GM12891 (cell line): ENCODE results near the gene JPH2.

Experiments
- DNase-seq: peaks from one replicate; pipeline ENCODE4 v3.0.0; 2011; ENCODE audit warnings: low spot score; ENCODE audit not compliant: insufficient read length
- FAIRE-seq: peaks from 2 replicates; lab custom pipeline; 2011; peaks lifted over from hg19 to GRCh38; lab: Jason Lieb, UNC
- PAX5 ChIP-seq: IDR thresholded peaks from 2 replicates; pipeline ENCODE4 v1.6.1; 2011; ENCODE audit warnings: low read length, moderate library complexity, mild to moderate bottlenecking; ENCODE audit not compliant: insufficient read depth, severe bottlenecking
- POLR2A ChIP-seq: IDR thresholded peaks from 2 replicates; pipeline ENCODE4 v1.6.1; 2011; ENCODE audit warnings: low read depth, low read length, control low read depth
- POLR2AphosphoS5 ChIP-seq: IDR thresholded peaks from 2 replicates; pipeline ENCODE4 v1.6.1; 2011; ENCODE audit warnings: low read depth, low read length, control low read depth
- POU2F2 ChIP-seq: IDR thresholded peaks from 2 replicates; pipeline ENCODE4 v1.6.1; 2011; ENCODE audit warnings: low read depth, mild to moderate bottlenecking, control low read depth, low read length, moderate library complexity
- SPI1 ChIP-seq: IDR thresholded peaks from 2 replicates; pipeline ENCODE4 v1.6.1; 2011; ENCODE audit warnings: low read depth, low read length, control low read depth
- TAF1 ChIP-seq: IDR thresholded peaks from 2 replicates; pipeline ENCODE4 v1.6.1; 2011; ENCODE audit warnings: low read depth, low read length, control low read depth

The JPH2 gene

DNA sequence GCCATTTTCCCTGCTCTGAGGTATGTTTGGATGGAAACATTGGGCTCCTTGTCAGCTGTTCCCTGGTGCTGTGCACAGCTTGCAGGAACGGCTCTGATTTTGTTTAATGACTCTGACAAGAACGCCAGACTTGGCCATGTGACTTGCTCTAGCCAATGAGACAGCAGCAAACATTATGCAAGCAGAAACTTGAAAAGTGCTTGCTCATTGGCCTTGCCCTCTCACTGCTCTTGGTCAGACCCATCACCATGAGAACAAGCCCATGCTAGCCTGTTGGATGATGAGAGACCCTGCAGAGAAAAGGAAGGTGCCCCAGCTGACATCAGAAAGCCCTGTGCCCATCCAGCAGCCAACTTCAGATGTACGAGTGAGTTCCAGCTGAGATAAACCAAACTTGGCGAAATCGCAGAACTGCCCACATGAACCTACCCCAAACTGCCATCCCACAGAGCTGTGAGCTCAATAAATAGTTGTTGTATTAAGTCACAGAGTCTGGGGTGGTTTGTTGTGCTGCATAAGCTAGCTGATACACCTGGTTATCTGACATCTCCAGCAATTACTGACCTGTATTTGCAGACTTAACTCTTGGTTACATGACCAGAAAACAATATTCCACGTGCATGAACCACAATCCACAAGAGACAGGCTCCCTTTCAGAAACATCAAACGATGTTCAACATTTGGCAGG lies 96.9 kb downstream of the JPH2 start:
- DNase-seq: no peak
- TF ChIP-seq TAF1 (no peak), SPI1 (no peak), POU2F2 (no peak), POLR2AphosphoS5 (no peak), POLR2A (no peak), PAX5 (no peak)
- peak; percentile 72 for FAIRE-seq

DNA sequence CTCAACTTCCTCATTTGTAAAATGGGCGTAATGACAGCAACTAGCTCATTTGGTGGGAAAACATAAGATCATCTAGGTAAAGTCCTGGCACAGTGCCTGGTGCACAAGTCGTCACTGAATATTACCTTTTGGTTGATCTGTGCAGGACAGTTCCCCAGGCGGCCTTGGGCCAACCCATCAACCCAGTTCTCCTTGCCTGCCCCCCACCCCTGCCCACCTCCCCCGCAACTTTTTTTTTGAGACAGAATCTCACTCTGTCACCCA lies 99.2 kb downstream of the JPH2 start:
- no peak for FAIRE-seq
- no peak for DNase-seq
- TF ChIP-seq POLR2A (no peak), POLR2AphosphoS5 (no peak), TAF1 (no peak), PAX5 (no peak), SPI1 (no peak), POU2F2 (no peak)

DNA sequence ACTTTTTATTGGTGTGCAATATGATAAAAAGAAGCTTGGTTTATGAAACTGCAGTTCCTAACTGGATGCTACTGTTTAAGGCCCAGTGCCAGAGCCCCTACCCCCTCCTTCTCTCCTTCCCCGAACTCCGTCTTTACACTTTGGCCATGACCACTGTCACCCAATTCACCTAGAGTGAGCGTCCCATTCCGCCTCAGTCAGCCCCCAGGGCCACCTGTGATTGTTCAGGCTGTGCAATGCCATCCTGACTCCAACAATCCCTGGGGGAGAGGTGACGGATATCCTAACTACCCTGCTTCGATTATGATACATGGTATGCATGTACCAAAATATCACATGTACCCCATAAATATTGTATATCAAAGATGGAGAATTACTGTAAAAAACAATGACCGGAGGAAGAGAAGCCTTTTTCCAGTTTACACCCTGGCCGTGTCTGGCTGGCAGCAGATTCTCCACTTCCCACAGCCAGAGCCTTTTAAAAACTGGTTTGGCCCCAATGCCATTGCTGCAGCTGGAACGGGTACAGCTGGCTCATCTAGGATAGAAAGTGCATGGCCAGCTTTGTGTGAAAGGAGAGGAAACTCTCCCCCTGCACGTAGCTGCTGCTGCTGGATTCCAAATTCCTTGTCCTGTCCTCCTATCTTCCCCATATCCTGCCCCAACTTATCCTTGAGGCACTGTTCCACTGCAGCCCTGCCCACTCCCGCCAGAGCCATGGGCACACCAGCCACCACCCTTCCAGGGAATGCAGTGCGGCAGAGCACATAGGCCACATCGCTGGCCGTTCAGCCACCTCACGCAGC lies 99.7 kb downstream of the JPH2 start:
- FAIRE-seq (no peak), DNase-seq (no peak)
- no peak for TF ChIP-seq TAF1
- TF ChIP-seq POLR2AphosphoS5: no peak
- no peak for TF ChIP-seq POLR2A
- TF ChIP-seq PAX5: no peak
- no peak for TF ChIP-seq POU2F2
- TF ChIP-seq SPI1: no peak

DNA sequence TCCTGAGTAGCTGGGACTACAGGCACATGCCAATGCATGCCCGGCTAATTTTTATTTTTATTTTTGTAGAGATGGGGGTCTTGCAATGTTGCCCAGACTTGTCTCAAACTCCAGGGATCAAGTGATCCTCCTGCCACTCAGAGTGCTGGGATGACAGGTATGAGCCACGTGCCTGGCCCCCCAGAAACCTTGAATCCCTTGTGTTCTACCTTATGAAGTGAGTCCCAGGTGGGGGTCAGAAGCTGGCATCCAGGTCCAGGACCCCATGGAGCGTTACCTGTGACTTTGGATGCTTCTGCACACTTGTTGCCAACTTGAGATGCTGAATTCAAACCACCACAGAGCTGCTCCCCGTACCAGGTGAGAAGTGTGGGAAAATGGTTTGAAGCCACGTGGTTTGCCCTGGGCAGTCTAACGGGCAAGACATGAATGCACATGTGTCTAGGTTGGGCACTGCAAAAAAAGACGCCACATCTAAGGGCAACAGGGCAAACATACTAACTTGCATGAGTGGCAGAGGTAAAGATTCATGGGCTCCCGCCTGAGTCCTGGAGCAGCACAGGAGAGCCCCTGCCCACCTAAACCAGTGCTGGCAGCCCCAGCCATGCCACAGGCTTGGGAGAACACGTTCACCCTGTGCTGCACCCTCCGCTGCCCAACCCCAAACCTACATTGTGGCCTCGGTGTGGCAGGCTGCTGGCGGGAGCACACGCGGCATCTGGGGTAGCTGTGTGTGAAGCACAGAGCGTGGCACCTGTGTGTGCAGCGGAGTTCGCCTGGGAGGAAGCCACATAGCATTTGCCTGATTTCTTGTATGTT lies 101.2 kb downstream of the JPH2 start:
- TF ChIP-seq POLR2A: no peak
- no peak for TF ChIP-seq POU2F2
- no peak for DNase-seq
- FAIRE-seq: no peak

DNA sequence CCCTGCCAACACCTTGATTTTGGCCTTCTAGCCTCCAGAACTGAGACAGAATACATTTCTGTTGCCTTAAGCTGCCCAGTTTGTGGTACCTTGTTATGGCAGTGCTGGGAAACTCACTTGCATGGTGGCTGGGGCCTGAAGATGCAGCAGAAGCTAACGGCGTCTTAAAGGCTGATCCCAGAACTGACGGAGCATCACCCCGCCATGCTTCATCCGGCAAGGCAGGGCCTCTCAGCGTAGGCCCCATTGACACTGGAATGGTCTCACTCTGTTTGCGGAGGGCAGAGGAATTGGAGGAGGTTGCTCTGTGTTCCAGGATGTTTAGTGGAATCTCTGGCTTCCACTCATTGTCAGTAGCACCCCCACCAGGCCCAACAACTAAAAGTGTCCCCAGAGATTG lies 102.1 kb downstream of the JPH2 start:
- FAIRE-seq: no peak
- no peak for DNase-seq
- TF ChIP-seq POU2F2 (no peak), POLR2AphosphoS5 (no peak), SPI1 (no peak), TAF1 (no peak), POLR2A (no peak)

DNA sequence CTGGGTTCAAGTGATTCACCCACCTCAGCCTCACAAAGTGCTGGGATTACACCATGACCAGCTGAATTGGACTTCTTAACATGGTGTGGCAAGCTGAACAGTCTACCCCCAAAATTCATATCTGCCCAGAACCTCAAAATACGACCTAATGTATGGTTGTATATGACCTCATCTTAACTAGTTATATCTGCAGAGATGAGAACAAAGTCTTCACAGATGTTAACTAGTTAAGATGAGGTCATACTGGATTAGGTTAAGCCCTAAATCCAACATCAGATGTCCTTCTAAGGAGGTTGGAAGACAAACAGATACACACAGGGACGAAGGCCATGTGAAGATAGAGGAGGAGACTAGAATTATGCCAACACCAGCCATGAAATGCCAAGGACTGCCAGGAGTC lies 102.5 kb downstream of the JPH2 start:
- TF ChIP-seq POU2F2 (no peak), PAX5 (no peak), SPI1 (no peak), POLR2A (no peak), POLR2AphosphoS5 (no peak), TAF1 (no peak)
- no peak for DNase-seq
- no peak for FAIRE-seq

DNA sequence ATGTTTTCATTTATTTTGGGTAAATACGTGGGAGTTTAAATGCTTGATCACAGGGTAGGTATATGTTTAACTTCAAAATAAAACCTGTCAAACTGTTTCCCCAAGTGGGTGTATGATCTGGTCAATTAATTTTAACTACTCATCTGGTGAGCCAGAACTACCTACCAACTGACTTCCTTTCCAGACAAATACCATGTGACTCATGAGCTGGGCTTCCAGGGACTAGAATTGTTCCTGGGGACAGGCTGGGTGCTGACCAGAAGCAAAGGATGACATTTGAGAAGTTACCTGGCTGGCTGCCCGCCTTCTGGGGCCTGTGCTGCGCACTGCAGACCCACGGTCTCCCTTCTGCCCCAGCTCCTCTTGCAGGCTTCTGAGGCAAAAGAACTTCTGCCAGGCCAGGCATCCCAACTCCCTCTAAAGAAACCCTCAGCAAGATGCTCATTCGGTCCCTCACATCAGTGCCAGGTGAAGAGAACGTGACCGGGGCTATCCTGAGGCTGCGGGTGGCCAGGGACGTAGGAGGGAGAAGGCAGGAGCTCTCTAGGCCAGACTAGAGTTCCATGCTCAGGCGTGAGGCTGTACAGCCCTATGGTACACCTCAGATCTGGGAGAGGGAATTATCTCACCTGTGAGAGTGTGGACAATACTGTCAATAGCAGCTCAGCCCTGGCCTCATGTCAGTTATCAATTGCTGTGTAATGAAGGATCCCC lies 103.6 kb downstream of the JPH2 start:
- no peak for FAIRE-seq
- no peak for TF ChIP-seq POU2F2
- no peak for TF ChIP-seq POLR2AphosphoS5
- DNase-seq: no peak

DNA sequence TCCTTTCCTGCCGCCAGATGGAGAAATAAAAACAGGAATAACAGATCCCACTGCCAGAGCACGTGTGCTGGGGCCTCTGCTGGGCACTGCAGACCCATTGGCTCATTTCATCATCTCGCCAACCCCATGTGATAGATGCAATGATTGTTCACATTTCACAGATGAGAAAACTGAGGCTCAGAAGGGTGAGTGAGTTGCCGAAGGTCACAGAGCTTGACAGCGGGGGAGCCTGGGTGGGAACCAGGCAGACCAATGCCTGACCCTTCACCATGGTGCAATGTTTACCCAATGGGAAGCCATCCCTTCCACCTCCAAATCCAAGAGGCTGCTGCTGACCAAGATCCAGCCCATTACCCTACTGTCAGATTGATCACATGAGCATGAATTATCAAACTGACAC lies 105.1 kb downstream of the JPH2 start:
- TF ChIP-seq SPI1 (no peak), TAF1 (no peak), POLR2A (no peak), POLR2AphosphoS5 (no peak), PAX5 (no peak), POU2F2 (no peak)
- FAIRE-seq (no peak), DNase-seq (no peak)

DNA sequence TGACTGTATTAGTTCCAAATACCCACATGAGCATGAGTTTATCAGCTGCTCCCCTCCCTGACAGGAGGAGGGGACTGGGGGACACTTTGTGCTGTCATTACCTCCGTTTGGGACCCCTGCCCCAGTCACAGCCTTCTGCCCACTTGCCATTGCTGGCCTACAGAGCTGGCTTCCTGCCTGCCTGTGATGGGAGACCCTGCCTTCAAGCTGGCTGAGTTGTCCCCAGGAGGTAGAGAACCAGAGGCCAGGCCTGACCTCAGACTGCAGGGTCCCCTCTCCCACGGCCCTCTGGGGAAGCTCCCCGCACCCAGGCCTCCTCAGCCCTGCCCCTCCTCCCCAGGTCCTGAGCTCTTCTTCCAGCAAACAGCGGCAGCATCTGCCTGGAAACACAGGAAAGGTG lies 105.5 kb downstream of the JPH2 start:
- DNase-seq (no peak), FAIRE-seq (no peak)
- TF ChIP-seq POLR2A: no peak
- no peak for TF ChIP-seq PAX5
- no peak for TF ChIP-seq POLR2AphosphoS5
- TF ChIP-seq TAF1: no peak
- no peak for TF ChIP-seq SPI1
- TF ChIP-seq POU2F2: no peak
